Hematopoietic multipotent progenitor cell (in vitro differentiated cells): ENCODE measurements around the gene MAGEA9B. TPM values are rescaled to one million over a fixed set of nuclear protein-coding genes. Genes with fewer than 3 reads are reported as not detected.
"Not testable (repeated sequence)": the region's sequence is repeated elsewhere in the genome, so short reads cannot be mapped to it uniquely, and the experiment has no call there.

Source experiments
- DNase-seq, 3 donors: peaks; one replicate each; pipeline ENCODE4 v3.0.0-alpha.2; 2011 to 2015; ENCODE audit warnings: low read depth in 2 of 3, low spot score in 2 of 3
- total RNA-seq: library from RNA; depleted of rRNA; stranded (reverse); fragments of >200 nt; gene quantifications from one replicate; pipeline ENCODE4 v1.2.3, GENCODE V29; 2012

MAGEA9B gene
- total RNA-seq, 1 donor = not detected

- peak; percentile 54 to 93 (median 88) for DNase-seq
Observed at GRCh38 chrX:149539283-149540130, 47.8 kb downstream of the MAGEA9B start.

GRCh38 chrX:149537474-149537873 is 49.8 kb downstream of the MAGEA9B start:
- DNase-seq = not testable (repeated sequence)

GRCh38 chrX:149534926-149535602 is 52.2 kb downstream of the MAGEA9B start:
- not testable (repeated sequence) for DNase-seq

- not testable (repeated sequence) for DNase-seq
Observed at GRCh38 chrX:149533999-149534398, 53.3 kb downstream of the MAGEA9B start.

GRCh38 chrX:149532868-149533267 is 54.4 kb downstream of the MAGEA9B start:
- not testable (repeated sequence) for DNase-seq

Other genes with a start within 250 kb of the MAGEA9B start
- gene IDS, start 82.2 kb downstream of the MAGEA9B start, total RNA-seq = 120 TPM
- 23.2 TPM for gene EOLA1, start 46.4 kb downstream of the MAGEA9B start, total RNA-seq
- gene HSFX3, start 37.5 kb downstream of the MAGEA9B start, total RNA-seq = not detected
- gene HSFX2, start 7.9 kb upstream of the MAGEA9B start, total RNA-seq = not detected
- gene TMEM185A, start 44.3 kb upstream of the MAGEA9B start, total RNA-seq = 26.9 TPM
- not detected for gene MAGEA11, start 124.6 kb upstream of the MAGEA9B start, total RNA-seq
- 1.6 TPM for gene HSFX1, start 186.6 kb upstream of the MAGEA9B start, total RNA-seq
- not detected for gene MAGEA9, start 194.5 kb upstream of the MAGEA9B start, total RNA-seq